HL-60 (cell line): ENCODE measurements around the gene CPVL.

Experiments
- DNase-seq, 2 experiments: peaks; one replicate each; pipeline ENCODE4 v3.0.0-alpha.2; 2010 to 2020; ENCODE audit warnings: low read depth in 1 of 2, low spot score in 1 of 2
- H3K27ac ChIP-seq: fragments of 250-450 bp; sonication (Bioruptor Pico); replicated peaks from 2 replicates; pipeline ENCODE4 v1.5.1; 2020; ENCODE audit warnings: mild to moderate bottlenecking, moderate library complexity
- H3K27me3 ChIP-seq: fragments of 250-450 bp; sonication (Bioruptor Pico); 2 replicates; pipeline ENCODE4 v1.5.1; 2021; ENCODE audit warnings: mild to moderate bottlenecking, moderate library complexity; ENCODE audit not compliant: insufficient read depth, poor library complexity, severe bottlenecking
- H3K4me3 ChIP-seq: replicated peaks from 2 replicates; pipeline ENCODE4 v1.5.1; 2011; ENCODE audit warnings: mild to moderate bottlenecking, control low read depth, low read length; ENCODE audit not compliant: insufficient read depth
- CTCF ChIP-seq: IDR thresholded peaks from one replicate; pipeline ENCODE4 v1.5.1; 2011; ENCODE audit warnings: low read length, control low read depth, inconsistent platforms; ENCODE audit not compliant: insufficient read depth
- GABPA ChIP-seq: IDR thresholded peaks from 2 replicates; pipeline ENCODE4 v1.6.1; 2012; ENCODE audit warnings: low read depth
- POLR2AphosphoS5 ChIP-seq: IDR thresholded peaks from 2 replicates; pipeline ENCODE4 v1.6.1; 2012; ENCODE audit warnings: low read depth
- SPI1 ChIP-seq: IDR thresholded peaks from 2 replicates; pipeline ENCODE4 v1.6.1; 2012; ENCODE audit warnings: low read depth, mild to moderate bottlenecking, borderline replicate concordance
- TF ChIP-seq, protein P1 (sequence below): IDR thresholded peaks from 2 replicates; pipeline ENCODE4 v1.6.1; 2012; ENCODE audit warnings: low read depth; ENCODE audit not compliant: insufficient replicate concordance

The CPVL gene

GRCh38 chr7:29167721-29168120 is 21.4 kb upstream of the CPVL start:
- H3K27ac ChIP-seq = no peak overlapping the region
- no peak for DNase-seq
- H3K27me3 ChIP-seq = peaks cover 2% of the 10 kb centered on the region
- H3K4me3 ChIP-seq = no peak overlapping the region
- no peak for TF ChIP-seq CTCF
- no peak for TF ChIP-seq POLR2AphosphoS5
- TF ChIP-seq, protein P1, sequence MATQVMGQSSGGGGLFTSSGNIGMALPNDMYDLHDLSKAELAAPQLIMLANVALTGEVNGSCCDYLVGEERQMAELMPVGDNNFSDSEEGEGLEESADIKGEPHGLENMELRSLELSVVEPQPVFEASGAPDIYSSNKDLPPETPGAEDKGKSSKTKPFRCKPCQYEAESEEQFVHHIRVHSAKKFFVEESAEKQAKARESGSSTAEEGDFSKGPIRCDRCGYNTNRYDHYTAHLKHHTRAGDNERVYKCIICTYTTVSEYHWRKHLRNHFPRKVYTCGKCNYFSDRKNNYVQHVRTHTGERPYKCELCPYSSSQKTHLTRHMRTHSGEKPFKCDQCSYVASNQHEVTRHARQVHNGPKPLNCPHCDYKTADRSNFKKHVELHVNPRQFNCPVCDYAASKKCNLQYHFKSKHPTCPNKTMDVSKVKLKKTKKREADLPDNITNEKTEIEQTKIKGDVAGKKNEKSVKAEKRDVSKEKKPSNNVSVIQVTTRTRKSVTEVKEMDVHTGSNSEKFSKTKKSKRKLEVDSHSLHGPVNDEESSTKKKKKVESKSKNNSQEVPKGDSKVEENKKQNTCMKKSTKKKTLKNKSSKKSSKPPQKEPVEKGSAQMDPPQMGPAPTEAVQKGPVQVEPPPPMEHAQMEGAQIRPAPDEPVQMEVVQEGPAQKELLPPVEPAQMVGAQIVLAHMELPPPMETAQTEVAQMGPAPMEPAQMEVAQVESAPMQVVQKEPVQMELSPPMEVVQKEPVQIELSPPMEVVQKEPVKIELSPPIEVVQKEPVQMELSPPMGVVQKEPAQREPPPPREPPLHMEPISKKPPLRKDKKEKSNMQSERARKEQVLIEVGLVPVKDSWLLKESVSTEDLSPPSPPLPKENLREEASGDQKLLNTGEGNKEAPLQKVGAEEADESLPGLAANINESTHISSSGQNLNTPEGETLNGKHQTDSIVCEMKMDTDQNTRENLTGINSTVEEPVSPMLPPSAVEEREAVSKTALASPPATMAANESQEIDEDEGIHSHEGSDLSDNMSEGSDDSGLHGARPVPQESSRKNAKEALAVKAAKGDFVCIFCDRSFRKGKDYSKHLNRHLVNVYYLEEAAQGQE = no peak
- no peak for TF ChIP-seq SPI1
- no peak for TF ChIP-seq GABPA

- TF ChIP-seq, protein P1 = no peak
- no peak for TF ChIP-seq GABPA
- Histone ChIP-seq H3K27me3 (peaks cover 3% of the 10 kb centered on the region), H3K4me3 (no peak overlapping the region), H3K27ac (no peak overlapping the region)
- no peak for DNase-seq
Measured at GRCh38 chr7:29163854-29164253, 17.5 kb upstream of the CPVL start.

DNA sequence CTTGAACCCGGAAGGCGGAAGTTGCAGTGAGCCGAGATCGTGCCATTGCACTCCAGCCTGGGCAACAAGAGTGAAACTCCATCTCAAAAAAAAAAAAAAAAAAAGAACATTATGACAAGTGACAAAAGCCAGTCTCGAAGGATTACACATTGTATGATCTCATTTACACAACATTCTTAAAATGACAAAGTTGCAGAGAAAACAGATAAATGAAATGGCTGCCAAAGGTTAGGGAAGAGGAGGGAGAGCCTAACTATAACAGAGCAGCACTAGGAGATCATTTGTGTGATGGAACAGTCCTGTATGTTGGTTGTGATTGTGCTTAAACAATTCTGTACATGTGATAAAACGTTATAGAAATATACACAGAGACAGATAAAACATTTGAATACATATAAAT is 16.2 kb upstream of the CPVL start:
- Histone ChIP-seq H3K27ac (no peak overlapping the region), H3K27me3 (peaks cover 9% of the 10 kb centered on the region), H3K4me3 (no peak overlapping the region)
- DNase-seq = no peak
- TF ChIP-seq, protein P1 = no peak
- TF ChIP-seq CTCF (no peak), SPI1 (no peak), POLR2AphosphoS5 (no peak), GABPA (no peak)

GRCh38 chr7:29161231-29161630 is 14.9 kb upstream of the CPVL start:
- Histone ChIP-seq H3K4me3 (no peak overlapping the region), H3K27me3 (peaks cover 9% of the 10 kb centered on the region), H3K27ac (no peak overlapping the region)
- TF ChIP-seq POLR2AphosphoS5 (no peak), CTCF (no peak), GABPA (no peak), SPI1 (no peak)
- no peak for DNase-seq
